GM19351 (cell line): ENCODE measurements around the gene IGFBP7.

Experiments
- ATAC-seq: cut with Tn5 transposase; IDR thresholded peaks from one replicate; pipeline ENCODE4 v1.9.1; 2021; ENCODE audit warnings: mild to moderate bottlenecking, moderate library complexity; ENCODE audit not compliant: unreplicated experiment

Gene IGFBP7

DNA sequence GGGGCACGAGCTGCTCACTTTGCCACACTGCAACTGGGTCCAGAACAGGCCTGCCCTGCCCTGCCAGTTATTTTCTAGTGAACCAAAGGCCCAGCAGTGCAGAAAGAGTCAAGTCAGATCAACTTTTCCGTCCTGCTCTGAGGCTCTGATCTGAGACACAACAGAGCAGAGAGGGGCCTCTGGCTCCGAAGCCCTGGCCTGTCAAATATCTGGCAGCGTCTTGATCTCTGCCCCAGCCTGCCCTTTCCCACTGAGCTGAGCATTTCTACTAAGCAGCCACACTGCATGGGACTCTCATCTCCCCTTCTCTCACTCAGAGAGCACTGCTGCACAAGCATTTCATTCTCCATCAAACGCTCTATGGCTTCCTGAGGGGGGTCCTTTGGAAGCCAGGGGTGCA is 11.8 kb downstream of the IGFBP7 start:
- no peak for ATAC-seq

DNA sequence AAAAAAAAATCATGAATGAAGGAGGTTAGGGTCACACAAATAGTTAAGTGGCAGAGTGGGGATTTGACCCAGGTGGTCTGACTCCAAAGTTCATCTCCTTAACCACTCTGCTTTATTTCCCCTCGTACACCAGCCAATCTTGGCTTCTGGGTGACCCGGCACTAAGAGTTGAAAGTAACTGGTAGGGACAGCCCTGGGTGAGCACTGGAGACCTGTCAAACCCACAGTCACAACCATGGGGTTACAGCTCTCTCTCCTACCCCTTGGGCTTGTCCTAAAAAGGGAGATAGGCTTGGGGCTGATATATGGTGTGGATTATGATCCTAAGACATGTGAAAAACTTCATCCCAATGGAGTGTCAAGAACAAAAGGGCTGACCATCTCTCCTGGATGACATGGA is 12.5 kb downstream of the IGFBP7 start:
- ATAC-seq: no peak

DNA sequence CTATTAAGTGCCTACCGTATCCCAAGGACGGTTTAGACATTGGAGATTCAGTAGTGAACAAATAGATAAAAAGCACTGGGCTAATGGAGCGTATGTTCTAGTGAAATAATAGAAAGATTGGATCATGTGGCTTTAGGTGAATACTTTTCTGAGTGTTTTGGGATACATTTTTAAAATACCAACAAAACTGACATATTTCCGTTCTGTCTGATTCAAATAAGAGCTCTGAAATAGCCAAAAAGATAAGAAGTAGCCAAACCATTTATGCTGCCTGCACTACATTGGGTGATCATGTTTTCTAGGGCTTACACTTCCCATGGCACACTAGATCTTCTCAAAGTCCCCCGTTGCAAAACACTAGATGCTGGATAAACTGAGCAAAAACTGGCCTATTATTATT is 14.2 kb downstream of the IGFBP7 start:
- ATAC-seq: no peak

DNA sequence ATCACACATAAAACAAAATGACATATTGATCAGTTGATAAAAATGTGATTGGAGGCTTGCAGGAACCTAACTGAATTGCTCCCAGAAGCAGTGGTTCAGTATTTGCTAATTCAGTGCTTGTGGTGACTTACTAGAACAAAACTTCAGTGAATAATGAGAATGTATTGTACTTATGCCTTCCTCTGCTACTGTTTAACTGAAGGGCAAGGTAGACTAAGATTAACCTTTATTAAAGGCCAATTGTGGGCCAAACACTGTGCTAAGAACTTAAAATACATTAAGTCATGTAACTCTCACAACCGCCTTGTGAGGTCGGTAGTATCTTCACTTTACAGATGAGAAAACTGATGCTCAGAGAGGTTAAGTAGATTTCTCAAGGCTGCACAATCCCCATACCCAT is 14.9 kb downstream of the IGFBP7 start:
- no peak for ATAC-seq

DNA sequence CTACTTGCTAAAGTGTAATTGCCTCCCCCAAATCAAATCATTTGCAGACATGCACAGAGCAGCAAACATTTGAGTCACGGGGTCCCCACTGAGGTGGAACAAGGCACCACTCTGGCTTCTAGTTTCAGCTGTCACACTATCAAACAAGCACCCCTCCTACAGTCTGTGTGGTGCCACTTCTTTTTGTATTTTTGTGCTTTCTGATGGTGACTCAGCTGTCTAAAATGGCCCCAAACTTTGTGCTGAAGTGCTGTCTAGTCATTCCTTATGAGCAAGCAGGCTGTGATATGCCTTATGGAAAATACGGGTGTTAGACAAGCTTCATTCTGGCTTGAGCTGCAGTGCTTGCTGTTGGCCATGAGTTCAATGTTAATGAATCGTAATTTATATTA is 15.4 kb downstream of the IGFBP7 start:
- no peak for ATAC-seq

DNA sequence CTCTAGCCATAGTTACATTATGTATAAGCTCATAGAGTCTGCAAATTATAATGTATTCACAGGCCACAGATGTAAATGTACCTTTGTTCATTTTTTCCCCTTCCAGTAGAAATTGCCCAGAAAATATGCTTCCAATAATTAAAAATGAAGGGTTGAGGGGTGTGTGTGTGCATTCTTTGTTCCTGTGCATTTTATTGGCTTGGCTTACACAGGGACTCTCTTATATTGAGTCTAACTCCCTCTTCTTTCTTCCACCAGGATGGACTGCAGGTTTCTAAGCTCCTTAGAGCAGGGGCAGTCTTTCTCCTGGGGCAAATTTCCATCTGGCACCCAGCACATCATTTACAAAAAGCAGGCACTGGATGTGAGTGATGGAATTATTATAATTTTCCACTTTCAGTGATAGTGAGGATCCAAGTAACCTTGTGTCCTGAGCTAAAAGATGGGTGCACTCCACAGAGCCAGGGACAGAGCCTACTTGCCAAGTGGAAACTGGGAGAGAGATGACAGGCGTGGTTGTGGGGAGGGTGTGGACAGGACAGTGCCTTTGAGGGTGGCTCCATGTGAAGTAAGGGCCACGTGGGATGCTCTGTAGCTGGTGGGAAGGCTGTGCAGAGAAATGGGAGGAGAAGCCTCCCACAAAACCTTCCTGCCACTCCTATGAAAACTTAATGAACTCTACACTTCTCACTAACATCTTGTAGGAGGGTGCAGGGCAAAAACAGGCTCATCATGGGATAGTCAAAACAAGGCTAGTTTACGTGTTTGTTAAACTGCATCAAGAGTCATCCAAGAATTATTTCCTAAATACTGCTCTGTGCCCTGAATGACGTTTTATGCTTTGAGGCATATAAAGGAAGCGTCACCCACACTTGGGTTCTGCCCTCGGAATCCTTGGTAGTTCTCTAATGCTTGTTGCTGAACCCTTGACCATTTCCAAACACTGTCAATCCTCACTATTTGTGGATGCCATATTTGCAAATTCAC is 16.0 kb downstream of the IGFBP7 start:
- no peak for ATAC-seq

DNA sequence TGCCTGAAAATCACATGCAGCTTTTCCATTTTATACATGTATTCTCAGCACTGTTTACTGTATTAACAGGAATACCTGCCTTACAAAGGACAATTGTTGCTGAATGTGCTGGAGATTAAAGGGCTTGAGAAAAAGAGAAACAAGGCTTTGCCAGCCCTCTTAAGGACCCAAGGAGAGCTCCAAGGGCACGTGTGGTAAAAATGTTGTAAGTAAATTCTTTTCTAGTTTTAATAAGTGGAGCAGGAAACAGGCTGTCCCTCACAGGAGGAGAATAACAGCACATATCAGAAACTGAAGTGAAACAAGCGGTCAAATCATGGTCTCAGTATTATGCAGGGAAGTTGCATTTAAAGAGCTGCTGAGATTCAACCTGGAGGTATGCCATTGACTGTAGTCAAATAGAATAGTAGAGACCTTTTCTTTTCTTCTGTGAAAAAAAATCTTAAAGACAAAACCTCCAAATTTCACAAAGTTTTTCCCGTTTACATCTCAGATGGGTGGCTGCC is 18.5 kb downstream of the IGFBP7 start:
- ATAC-seq: peak; percentile 94

DNA sequence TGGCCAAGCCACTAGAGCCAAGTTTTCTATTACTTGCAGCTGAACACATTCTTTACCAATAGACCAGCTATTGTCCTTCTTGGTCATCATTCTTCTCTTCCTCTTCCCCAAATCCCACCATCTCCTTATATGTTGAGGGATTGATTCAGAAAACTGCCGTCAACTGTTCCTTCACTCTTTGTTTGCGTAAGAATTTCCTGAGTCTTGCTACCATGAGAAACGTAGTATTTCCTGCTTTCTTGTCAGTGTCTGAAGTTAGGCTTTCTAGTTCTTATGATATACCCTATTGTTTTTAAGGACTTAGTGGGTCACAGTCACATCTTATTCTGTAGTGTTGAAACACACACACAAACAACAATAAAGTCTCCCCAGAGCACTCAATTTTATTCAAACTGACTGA is 20.1 kb downstream of the IGFBP7 start:
- ATAC-seq: no peak

DNA sequence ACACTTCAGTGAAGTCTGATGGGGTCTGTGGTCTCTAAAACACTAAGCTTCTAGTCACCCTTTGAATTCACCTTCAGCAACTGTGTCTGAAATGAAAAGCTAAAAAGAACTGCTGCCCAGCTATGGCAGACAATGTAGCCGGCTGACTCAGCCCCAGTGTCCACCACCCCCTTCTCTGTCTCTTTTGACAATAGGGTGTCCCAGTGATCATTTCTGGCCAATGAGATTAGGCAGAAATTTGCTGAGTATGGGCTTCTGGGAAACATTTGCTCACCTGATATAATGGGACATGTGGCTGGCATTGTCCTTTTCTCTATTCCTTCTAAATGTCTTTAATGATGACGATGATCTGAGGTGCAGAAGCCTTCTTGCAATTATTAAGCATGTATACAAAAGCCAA is 20.6 kb downstream of the IGFBP7 start:
- ATAC-seq: no peak

DNA sequence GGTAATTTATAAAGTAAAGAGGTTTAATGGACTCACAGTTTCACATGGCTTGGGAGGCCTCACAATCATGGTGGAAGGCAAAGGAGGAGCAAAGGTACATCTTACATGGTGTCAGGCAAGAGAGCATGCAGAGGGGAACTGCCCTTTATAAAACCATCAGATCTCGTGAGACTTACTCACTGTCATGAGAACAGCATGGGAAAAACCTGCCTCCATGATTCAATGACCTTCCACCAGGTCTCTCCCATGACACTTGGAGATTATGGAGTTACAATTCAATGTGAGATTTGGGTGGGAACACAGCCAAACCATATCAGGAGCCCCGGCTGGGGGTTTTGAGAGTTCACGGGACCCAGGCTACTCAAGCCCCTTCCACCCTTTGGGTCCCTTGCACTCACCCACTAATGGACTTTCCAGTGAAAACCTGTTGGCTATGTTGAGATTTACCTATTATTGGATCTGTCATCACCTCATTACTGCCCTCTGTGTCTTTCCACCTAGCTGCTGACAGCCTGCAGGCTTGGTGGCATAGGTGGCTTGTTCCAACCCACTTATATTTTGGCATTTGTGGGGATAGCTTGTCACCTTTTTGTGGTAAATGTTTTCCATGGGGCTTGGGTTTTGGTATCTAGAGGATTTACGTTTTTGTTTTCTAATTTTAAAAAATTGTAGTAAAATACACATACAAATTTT is 24.0 kb downstream of the IGFBP7 start:
- ATAC-seq: no peak

DNA sequence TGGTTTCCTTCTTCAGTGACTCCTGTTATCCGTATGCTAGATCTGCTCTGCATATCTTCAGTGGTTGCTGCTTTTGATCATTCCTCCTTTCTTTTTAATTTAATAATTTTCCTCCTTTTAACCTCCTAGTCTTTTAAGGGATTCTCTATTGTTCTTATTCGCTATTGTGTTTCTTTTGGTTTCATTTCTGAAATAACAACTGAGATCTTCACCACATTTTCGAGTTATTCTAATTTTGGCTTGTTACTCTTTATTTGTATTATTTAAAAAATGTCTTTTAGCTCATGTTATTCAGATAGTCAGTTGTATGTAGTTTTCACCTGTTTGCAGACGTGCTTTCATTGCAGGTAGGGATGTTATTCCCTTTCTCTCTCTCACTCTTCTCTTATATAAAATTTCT is 24.9 kb downstream of the IGFBP7 start:
- ATAC-seq: no peak

DNA sequence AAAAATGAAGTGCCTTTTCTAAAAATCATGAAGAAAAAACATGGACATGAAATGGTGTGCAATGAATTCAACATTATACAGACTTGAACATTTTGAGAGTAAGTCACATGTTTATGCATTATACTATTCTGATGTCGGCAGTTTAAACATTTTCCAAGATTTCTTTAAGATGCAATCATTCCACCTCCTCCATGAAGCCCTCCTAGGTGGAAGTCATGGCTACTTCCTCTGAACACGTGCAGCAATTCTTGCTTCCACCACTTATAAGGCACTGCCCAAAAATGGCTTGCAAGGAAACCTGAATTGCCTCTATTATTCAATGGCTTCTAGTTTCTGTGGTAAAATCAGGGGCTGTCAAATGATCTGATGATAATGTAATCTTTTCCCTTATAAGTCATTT is 25.8 kb downstream of the IGFBP7 start:
- no peak for ATAC-seq

DNA sequence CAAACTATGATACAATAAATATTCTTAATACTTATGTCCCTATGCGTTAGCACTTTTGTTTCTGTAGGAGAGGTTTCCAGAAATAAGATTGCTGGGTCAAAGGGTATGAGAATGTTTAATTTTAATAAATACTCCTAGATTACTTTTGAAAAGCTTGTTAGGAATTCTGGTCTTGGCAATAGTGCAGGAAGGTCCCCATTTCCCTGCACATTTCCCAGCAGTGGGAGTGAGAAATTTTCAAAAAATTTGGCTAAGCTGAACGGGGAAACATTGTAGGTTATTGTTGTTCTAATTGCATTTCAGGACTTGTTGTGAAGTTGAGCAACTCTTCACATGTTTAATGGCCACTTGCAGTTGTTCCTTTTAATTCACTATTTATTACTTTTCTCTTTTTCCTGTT is 27.1 kb downstream of the IGFBP7 start:
- ATAC-seq: no peak

DNA sequence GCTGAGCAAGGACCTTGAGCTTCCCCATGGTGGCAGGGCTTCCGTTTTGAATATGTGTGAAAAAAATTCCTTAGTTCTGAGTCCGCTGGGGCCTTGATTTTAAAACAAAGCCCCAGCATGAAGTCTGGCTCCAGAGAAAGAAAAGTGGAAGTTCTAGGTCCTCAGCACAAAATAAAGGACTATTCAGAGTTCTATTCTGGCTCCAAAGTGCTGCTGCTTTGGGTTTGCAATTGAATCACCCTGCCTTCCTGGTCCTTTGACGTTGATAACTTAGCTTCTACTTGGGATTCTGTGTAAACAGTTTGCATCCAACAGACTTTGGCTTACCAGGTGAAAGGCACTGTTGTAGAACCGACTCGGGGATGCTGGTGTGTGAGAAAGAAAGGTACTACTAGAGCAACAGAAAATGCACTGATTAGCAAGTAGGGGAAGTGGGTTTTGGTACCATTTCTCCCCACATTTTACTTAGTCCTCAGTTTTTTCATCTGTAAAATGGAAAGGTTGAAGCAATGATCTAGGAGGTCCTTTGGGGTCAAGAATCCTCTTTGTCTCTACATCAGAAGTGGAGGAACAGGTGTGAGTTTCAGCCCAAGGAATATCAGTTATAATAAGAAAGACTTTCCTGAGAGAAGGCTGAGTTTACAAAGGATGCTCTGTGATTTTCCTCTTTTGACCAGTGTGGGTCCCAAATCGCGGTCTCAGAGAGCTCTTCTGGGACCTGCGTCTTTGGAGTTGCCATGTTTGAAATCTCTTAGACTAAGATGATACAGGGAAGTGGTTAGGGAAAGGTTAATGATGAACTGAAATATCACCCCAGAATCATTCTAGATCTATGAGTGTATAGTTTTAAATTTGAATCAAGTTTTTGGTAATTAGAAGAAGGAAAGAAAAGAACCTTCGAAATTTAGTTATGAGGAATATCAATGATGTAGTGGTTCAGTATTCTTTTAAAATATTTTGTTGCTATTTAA is 28.2 kb downstream of the IGFBP7 start:
- no peak for ATAC-seq

DNA sequence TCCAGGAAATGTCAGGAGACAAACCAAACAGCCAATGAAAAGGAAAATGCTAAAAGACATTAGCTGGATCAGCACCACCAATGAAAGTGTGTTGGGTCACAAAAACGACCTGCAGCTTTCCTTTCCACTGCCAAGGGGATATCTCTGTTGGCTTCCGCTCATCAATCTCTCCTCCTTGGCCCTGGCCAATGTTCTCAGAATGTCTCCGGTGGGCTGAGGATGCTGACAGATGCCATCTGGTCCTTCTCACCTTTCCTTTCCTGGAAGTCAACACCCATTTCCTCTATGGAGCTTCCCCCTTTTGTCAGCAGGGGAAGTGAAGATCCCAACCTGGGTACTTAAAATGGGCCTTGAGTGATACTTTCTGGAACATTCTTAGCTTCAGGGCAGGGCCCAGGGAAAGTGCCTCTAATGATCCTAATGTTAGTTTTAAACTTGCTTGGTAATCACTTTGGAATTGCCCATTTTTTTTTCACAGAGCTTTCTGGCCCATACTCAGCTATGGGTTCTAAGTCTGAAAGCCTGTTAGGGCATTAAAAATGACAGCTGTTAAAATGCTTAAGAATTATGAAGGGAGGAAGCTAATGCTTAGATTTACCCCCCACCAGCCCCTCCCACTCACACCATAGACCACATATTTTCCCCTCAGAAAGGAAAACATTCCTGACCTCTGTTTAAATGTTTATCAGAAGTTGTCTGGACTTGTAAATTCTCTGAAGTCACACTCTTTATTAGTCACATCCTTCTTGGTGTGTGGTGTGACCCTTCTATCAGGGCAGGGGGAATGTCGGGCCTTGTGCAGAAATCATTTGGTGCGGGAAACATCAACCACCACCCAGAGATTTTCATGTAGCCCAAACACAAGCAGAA is 29.2 kb downstream of the IGFBP7 start:
- ATAC-seq: no peak

DNA sequence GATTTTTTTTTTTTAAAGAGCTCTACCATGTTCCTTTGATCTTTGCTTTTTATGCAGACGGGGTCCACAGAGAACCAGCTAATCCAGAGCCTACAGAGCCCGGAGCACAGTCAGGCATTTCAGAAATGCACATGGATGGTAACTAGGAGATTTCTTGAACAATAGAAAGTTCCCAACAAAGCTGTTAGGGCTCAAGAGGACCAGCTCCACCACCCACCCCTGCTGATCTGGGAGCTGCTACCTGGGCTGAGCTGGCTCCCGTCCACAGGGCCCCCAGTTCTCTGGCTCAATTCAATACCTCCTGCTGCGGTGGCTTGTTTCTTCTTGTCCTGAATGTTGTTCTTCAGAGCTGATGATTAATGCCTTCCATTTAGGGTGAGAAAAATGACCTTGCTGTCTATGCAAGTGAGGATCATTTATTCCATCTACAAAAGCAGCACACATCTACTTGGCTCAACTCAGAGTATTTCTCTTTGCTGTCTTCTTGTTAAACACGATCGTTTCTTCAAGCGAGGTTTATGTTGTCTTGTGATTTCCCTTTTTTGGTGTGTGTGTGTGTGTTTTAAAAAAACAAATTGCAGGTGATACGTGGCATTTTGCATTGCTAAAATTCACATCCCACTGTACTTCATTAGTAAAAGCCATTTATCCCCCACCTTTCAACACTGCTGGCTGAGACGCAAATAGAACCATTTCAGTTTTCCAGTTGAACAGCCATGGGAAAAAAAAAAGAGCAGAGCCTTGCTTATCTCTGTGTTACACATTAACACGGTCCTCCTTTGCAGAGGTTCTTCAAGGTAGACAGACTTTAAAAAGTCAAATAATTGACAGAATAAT is 31.3 kb downstream of the IGFBP7 start:
- no peak for ATAC-seq

DNA sequence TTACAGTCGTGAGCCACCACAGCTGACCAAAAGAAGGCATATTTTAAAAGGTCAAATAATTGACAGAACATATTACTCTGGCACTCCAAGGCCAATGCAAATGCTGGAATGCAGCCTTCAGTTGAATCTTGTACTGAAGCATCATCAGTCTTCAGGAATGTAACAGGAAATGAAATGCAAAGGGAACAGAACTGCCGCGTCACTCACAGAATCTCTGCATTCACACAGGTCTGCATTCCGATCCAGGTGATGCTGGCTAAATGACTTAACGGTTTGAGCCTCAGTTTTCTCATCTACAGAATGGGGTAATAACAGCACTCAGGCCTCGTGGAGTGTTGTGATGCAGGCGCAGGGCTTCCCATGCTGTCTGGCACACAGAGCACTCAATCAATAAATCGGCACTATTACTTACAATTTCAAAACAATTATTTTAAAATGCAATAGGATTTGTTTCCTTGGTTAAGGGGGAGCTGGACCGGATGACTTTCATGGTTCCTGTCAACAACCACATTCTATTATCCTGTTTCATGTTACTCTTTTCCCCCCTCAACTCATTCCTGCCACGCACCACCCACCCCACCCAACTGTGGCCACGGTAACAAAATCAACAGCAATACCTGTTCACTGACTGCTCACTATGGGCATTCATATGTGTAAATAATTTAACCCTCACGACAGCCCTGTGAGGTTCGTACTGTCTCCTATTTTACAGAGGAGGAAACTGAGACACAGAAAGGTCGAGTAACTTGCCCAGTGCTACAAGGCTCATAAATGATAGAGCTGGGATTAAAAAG is 32.4 kb downstream of the IGFBP7 start:
- ATAC-seq: no peak

DNA sequence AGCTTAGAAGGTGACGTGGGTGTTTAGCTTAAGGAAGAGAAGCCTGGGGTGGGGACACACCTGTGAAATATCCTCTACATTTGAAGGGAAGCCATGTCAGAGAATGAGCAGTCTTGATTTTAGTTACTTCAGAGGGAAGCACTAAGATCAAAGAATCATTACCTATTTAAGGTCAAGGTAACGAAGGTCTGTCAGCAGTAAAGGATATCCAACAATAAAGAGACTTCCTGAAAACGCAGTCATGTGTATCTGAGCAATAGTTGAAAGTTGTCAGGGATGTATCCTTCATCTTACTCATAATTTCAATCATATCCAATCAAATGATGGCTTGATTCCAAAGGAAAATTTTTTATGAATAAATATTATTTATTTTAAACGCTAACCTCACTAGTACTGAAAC is 33.5 kb downstream of the IGFBP7 start:
- ATAC-seq: no peak
